Psoas muscle (tissue), 8 donors: ENCODE results near the gene TBC1D1. TPM values are rescaled to one million over a fixed set of nuclear protein-coding genes. Genes with fewer than 3 reads are reported as not detected.

Source experiments
- ATAC-seq, 4 donors: fragments of 200-7000 bp; cut with Tn5 transposase; one replicate each; pipeline ENCODE4 v1.9.1; 2020; ENCODE audit warnings: moderate library complexity in 3 of 4, mild to moderate bottlenecking in 2 of 4
- DNase-seq, 2 donors: peaks; one replicate each; pipeline ENCODE4 v3.0.0-alpha.2; 2020
- H3K27ac ChIP-seq: fragments of 200-600 bp; one replicate; pipeline ENCODE4 v1.8.0; 2022
- H3K27me3 ChIP-seq, 3 donors: fragments of 200-600 bp in 1 of 3; one replicate each; pipeline versions ENCODE4 v1.6.1 to v1.8.0; 2013 to 2022; ENCODE audit warnings: low read length in 2 of 3, mild to moderate bottlenecking in 2 of 3, moderate library complexity in 1 of 3; ENCODE audit not compliant: insufficient read depth in 3 of 3
- H3K36me3 ChIP-seq, 2 donors: fragments of 200-600 bp in 1 of 2; one replicate each; pipeline versions ENCODE4 v1.6.1 to v1.8.0; 2013 to 2022; ENCODE audit warnings: low read depth in 1 of 2, mild to moderate bottlenecking in 1 of 2, moderate library complexity in 1 of 2; ENCODE audit not compliant: insufficient read depth in 1 of 2
- H3K4me1 ChIP-seq: fragments of 200-600 bp; one replicate; pipeline ENCODE4 v1.8.0; 2022
- H3K4me3 ChIP-seq: fragments of 200-600 bp; one replicate; pipeline ENCODE4 v1.8.0; 2022; ENCODE audit warnings: mild to moderate bottlenecking
- H3K9me3 ChIP-seq: fragments of 200-600 bp; one replicate; pipeline ENCODE4 v1.8.0; 2022
- CTCF ChIP-seq: fragments of 200-600 bp; IDR thresholded peaks from one replicate; pipeline ENCODE4 v1.8.0; 2022; ENCODE audit warnings: antibody characterized with exemption
- WGBS, 3 donors: extraction: QIAGEN DNeasy Blood & Tissue Kit; methylation state at CpG; one replicate each; pipeline versions ENCODE4 v1.1.6 to v1.1.7; 2013; 5-methylcytosine and 5-hydroxymethylcytosine counted together
- intact Hi-C, 2 donors: fragments of 100-400 bp; cut with DNase I; formaldehyde crosslinking; loops; one replicate each; pipeline versions ENCODE4 v1.11.0 to v1.14.2; 2022
- polyA plus RNA-seq, 3 donors: library from polyadenylated mRNA; stranded (reverse); fragments of 200-250 nt; gene quantifications; one replicate each; pipeline ENCODE4 v1.2.3, GENCODE V29; 2013
- total RNA-seq, 4 donors: library from RNA; stranded (reverse); fragmentation: NEBNext Ultra II Directional in 2 of 4; extraction: Animal tissue kit (Norgen Biotek cat#: 25700) in 2 of 4; gene quantifications; one replicate each; pipeline versions ENCODE4 v1.2.1 to v1.2.4, GENCODE V29; 2021 to 2023
- donor health status: healthy with polysubstance abuse.
- donor health status: DM: no; HTN: no; CAD: no; lungs with moderate emphysema.
- donor health status: Bipolar disorder and iron deficiency.
- donor health status: healthy.
- donor health status: DM: yes; HTN: yes; CAD: no.
- donor health status: DM: no; HTN: no; CAD: no.
- donor health status: DM: no; HTN: no; CAD: no.
- donor health status: DM: yes; HTN: yes; CAD: no.

The TBC1D1 gene
- total and polyA plus RNA-seq, 7 donors, result 18.1 to 130 (median 42.5) TPM

DNA sequence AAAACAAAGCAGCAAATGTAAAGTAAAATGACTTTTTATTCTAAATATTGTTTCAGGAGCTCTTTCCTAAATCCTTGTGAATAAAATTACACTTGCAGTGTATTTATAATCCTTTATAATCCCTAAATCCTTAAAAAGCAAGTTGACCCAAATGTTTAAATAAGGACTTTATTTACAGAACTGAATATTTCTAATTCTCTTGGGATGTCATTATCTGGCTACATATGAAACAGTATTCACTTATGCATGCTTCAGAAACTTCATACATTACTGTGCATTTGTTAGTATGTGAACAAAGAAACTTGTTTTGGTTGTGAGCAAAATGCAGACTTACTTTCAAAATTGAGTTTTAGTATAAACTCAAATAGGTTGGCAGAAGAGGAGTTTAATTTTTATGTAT, 118.5 kb downstream of the TBC1D1 start:
- TF ChIP-seq CTCF, result no peak
- Histone ChIP-seq H3K4me1 (peaks cover 31% of the 10 kb centered on the region), H3K36me3 (no peaks in the 10 kb centered on the region), H3K9me3 (no peaks in the 10 kb centered on the region), H3K27ac (no peak overlapping the region), H3K27me3 (no peaks in the 10 kb centered on the region), H3K4me3 (no peak overlapping the region)
- ATAC-seq, result no peak
- intact Hi-C loops, result no loop called here
- DNase-seq, result no peak

DNA sequence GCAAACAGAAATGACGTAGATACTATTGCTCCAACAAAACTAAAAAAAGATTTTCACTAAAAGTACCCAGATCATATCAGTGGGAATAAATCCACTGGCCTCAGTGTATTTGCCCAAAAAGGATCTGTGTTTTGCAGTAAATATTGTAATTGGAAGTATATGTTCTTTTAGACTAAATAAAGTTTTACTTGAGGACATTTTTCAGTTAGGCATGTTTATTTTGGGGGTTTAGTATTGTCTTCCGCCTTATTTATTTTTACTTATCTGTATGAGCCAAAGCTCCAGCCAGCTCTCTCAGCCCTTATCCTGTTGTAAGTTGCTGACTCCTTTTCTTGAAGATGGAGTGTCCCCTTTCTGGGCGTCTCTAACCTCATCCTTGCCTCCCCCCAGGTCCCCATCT, 119.1 kb downstream of the TBC1D1 start:
- Histone ChIP-seq H3K9me3 (no peaks in the 10 kb centered on the region), H3K4me1 (peaks cover 31% of the 10 kb centered on the region), H3K27ac (no peak overlapping the region), H3K4me3 (no peak overlapping the region), H3K36me3 (peaks cover 0 to 4% of the 10 kb centered on the region in 2 donors), H3K27me3 (no peaks in the 10 kb centered on the region)
- intact Hi-C loops, result no loop called here
- ATAC-seq, result no peak
- DNase-seq, result no peak
- WGBS, 3 donors, result 81 to 91% (median 88%) methylated on average over 3 of the region's 3 CpGs
- TF ChIP-seq CTCF, result no peak

- WGBS, 3 donors, result 87 to 94% (median 91%) methylated on average over 3 of the region's 3 CpGs
- DNase-seq, result no peak
- ATAC-seq, result no peak
- Histone ChIP-seq H3K27me3 (no peaks in the 10 kb centered on the region), H3K4me1 (peaks cover 27% of the 10 kb centered on the region), H3K27ac (no peak overlapping the region), H3K36me3 (peaks cover 0 to 10% of the 10 kb centered on the region in 2 donors), H3K4me3 (no peak overlapping the region), H3K9me3 (no peaks in the 10 kb centered on the region)
- TF ChIP-seq CTCF, result no peak
- intact Hi-C loops, result no loop called here
These were observed 120.8 kb downstream of the TBC1D1 start for GRCh38 chr4:38011511-38012162.

GRCh38 chr4:38013461-38014366, 122.8 kb downstream of the TBC1D1 start:
- no peak overlapping the region for H3K27ac ChIP-seq
- 44 to 60% (median 48%) methylated on average over 9 of the region's 9 CpGs for WGBS, 3 donors
- peaks cover 0 to 10% of the 10 kb centered on the region in 2 donors for H3K36me3 ChIP-seq
- H3K4me1 ChIP-seq, result peaks cover 18% of the 10 kb centered on the region
- TF ChIP-seq CTCF, result no peak
- ATAC-seq (peak; percentile 49 to 74 (median 67)), DNase-seq (peak; percentile 31 to 63)
- no peak overlapping the region for H3K4me3 ChIP-seq
- no peaks in the 10 kb centered on the region for H3K9me3 ChIP-seq
- intact Hi-C loops, result no loop called here
- H3K27me3 ChIP-seq, result no peaks in the 10 kb centered on the region
